ES-I3 (cell line): ENCODE measurements around the gene TTC9.

Experiments
- H3K36me3 ChIP-seq: 2 replicates; pipeline ENCODE4 v1.6.1; 2013; ENCODE audit warnings: mild to moderate bottlenecking, low read length, control low read depth, moderate library complexity; ENCODE audit not compliant: insufficient read depth
- H3K4me1 ChIP-seq: 2 replicates; pipeline ENCODE4 v1.6.1; 2013; ENCODE audit warnings: mild to moderate bottlenecking, control low read depth, low read length; ENCODE audit not compliant: insufficient read depth
- H3K9ac ChIP-seq: 2 replicates; pipeline ENCODE4 v1.6.1; 2013; ENCODE audit warnings: low read depth, mild to moderate bottlenecking, low read length, moderate library complexity
- H3K9me3 ChIP-seq: 2 replicates; pipeline ENCODE4 v1.6.1; 2013; ENCODE audit warnings: mild to moderate bottlenecking, low read length, moderate library complexity; ENCODE audit not compliant: control insufficient read depth, insufficient read depth

TTC9 gene

DNA sequence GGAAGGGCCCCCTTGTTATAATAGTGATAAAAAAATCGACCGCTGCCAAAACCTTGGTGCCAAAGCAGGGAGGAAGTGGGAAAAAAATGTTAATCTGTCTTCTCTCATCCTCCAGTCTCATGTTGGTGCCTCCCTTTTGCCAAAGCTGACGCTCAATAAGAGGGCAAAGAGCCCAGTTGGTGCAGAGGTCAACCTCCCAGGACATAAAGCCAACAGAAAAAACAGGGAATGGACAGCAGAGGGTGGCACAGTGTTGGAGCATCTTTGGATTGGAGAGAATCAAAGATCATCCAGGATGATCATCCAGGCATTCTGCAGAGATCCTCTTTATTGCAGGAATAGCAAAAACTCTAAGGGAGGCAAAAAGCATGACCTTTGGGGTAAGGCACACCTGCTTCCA is 9.8 kb upstream of the TTC9 start:
- Histone ChIP-seq H3K4me1 (no peaks in the 10 kb centered on the region), H3K9me3 (peaks cover 12% of the 10 kb centered on the region; the same call in 1 of the 2 replicates), H3K36me3 (no peaks in the 10 kb centered on the region; the same call in 1 of the 2 replicates), H3K9ac (no peak overlapping the region)

- no peak overlapping the region for H3K9ac ChIP-seq
- H3K36me3 ChIP-seq = no peaks in the 10 kb centered on the region; the same call in 1 of the 2 replicates
- H3K9me3 ChIP-seq = peaks cover 4% of the 10 kb centered on the region; the same call in 1 of the 2 replicates
- H3K4me1 ChIP-seq = peaks cover 10% of the 10 kb centered on the region
Measured at GRCh38 chr14:70635971-70636595, 5.6 kb upstream of the TTC9 start.

DNA sequence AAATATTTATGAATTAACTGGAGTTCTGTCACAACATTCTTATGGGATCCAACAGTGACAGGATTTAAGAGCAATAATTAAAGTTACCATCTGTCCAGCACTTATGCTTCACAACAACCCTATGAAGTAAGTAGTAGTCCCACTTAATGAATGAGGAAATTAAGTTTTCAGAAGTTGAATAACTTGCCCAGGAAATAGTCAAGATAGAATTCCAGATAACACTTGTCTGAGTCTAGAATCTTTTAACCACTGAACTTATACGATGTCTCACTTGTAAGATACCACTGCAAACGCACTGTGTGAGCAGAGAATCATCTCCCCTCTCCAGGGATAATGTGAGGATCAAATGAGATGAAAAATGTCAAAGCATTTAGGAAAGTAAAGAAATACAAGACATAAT is 3.3 kb upstream of the TTC9 start:
- H3K9ac ChIP-seq = no peak overlapping the region

DNA sequence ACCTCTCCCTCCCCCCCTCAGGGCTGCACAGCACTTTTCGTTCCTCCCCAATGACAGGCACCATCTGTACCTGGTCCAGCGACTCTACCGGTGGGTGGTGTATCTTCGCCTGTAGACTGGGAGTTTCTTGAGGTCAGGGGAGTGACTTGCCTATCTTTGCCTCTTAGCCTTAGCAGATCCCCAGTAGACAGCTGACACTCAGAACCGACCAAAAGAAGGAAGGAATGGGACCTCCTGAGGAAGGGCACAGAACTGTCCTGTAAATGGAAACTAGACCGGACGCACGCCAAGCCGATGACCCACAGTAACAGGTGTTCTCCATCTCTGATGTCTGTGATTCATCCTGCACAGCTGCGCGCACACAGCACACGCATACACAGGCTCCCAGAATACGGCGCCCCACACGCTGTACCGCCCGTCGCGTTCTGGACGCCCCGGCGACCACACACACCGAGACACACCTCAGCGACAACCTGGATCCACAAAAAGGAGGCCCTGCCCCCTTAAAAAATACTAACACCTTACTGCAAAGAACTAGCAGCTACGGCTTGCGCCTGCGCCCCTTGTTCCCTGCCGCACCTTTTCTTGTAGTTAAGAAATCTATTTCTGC is 673 bp upstream of the TTC9 start:
- Histone ChIP-seq H3K9me3 (no peaks in the 10 kb centered on the region), H3K36me3 (no peaks in the 10 kb centered on the region), H3K4me1 (peaks cover 23% of the 10 kb centered on the region), H3K9ac (peak overlapping the region; percentile 88)

More for the DNA sequence above, 3.3 kb upstream of the TTC9 start:
- Histone ChIP-seq H3K36me3 (no peaks in the 10 kb centered on the region; the same call in 1 of the 2 replicates), H3K4me1 (peaks cover 10% of the 10 kb centered on the region), H3K9me3 (peaks cover 4% of the 10 kb centered on the region; the same call in 1 of the 2 replicates)

GRCh38 chr14:70642303-70643235 is 853 bp downstream of the TTC9 start:
- H3K9me3 ChIP-seq = no peaks in the 10 kb centered on the region
- peaks cover 35% of the 10 kb centered on the region for H3K4me1 ChIP-seq
- peak overlapping the region; percentile 88 for H3K9ac ChIP-seq
- H3K36me3 ChIP-seq = no peaks in the 10 kb centered on the region

- peak overlapping the region; percentile 88; the same call in 1 of the 2 replicates for H3K9ac ChIP-seq
- H3K4me1 ChIP-seq = peaks cover 42% of the 10 kb centered on the region
- H3K36me3 ChIP-seq = no peaks in the 10 kb centered on the region
- H3K9me3 ChIP-seq = no peaks in the 10 kb centered on the region
Measured at GRCh38 chr14:70643967-70644366, 2.3 kb downstream of the TTC9 start.

- no peaks in the 10 kb centered on the region for H3K36me3 ChIP-seq
- H3K4me1 ChIP-seq = peaks cover 36% of the 10 kb centered on the region
- H3K9ac ChIP-seq = no peak overlapping the region
Measured at GRCh38 chr14:70645892-70646291, 4.2 kb downstream of the TTC9 start.

GRCh38 chr14:70646705-70647104 is 5.0 kb downstream of the TTC9 start:
- Histone ChIP-seq H3K9ac (no peak overlapping the region), H3K9me3 (no peaks in the 10 kb centered on the region), H3K4me1 (peaks cover 36% of the 10 kb centered on the region), H3K36me3 (no peaks in the 10 kb centered on the region)

More at GRCh38 chr14:70645892-70646291, 4.2 kb downstream of the TTC9 start:
- H3K9me3 ChIP-seq = no peaks in the 10 kb centered on the region

DNA sequence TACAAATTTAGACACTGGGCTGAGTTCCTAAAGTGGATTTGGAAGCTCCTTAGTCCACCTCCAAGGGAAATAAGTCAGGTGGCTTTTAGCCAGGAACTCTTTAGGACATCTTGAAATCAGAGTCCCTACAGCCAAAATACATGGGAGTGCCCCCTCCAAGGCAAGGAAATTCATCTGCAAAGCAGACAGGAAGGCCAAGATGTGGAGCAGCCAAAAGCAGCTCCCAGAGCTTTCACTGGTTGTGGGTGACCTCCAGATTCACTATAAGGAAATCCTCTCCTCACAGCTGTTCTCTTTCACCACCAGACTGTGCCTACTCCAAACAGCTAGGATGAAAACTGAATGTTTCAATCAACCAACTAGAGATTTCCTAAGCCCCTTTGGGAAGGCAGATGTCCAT is 6.6 kb downstream of the TTC9 start:
- no peaks in the 10 kb centered on the region for H3K36me3 ChIP-seq
- peaks cover 40% of the 10 kb centered on the region for H3K4me1 ChIP-seq

DNA sequence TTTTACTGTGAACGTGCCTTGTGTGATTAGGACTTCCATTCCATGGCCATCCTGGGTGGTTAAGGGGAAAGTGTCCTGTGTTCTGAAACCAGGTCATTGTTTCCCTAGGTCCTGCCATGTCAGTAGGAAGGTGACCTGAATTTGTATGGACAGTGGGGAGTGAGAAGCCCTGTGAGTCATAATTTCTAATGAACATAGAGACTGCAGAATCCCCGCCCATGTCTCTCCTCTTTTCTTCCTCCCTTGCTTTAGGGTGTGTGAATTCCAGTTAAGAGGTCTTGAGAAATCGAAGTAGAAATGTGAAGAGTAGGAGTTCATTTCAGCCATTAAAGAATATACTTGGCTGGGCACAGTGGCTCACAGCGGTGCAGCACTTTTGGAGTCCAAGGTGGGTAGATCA is 8.1 kb downstream of the TTC9 start:
- no peaks in the 10 kb centered on the region for H3K36me3 ChIP-seq
- H3K9me3 ChIP-seq = no peaks in the 10 kb centered on the region
- no peak overlapping the region for H3K9ac ChIP-seq
- H3K4me1 ChIP-seq = peaks cover 45% of the 10 kb centered on the region

More for the DNA sequence above, 6.6 kb downstream of the TTC9 start:
- Histone ChIP-seq H3K9ac (no peak overlapping the region), H3K9me3 (no peaks in the 10 kb centered on the region)

DNA sequence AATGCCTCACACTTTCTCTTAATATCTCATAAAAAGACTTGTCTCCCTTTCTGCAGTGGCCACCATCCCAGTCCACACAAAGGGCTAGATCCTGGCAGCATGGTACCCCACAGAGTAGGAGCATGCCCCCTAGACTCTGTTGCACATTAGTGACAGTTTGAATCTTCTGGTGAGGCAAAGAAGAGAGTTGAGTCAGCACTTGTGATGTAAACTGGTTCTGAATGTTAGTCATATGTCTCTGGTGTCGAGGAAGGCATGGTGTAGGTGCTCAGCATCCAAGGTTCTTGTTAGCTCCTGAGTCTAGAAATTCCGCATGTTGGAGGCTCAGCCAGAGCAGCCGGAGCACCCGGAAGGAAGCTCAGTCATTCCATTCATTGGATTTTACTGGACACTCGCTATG is 9.8 kb downstream of the TTC9 start:
- no peak overlapping the region for H3K9ac ChIP-seq
- H3K36me3 ChIP-seq = no peaks in the 10 kb centered on the region
- H3K4me1 ChIP-seq = peaks cover 48% of the 10 kb centered on the region
- no peaks in the 10 kb centered on the region for H3K9me3 ChIP-seq

- Histone ChIP-seq H3K4me1 (peaks cover 44% of the 10 kb centered on the region), H3K36me3 (no peaks in the 10 kb centered on the region), H3K9ac (no peak overlapping the region), H3K9me3 (no peaks in the 10 kb centered on the region)
Measured at GRCh38 chr14:70652871-70653270, 11.2 kb downstream of the TTC9 start.

DNA sequence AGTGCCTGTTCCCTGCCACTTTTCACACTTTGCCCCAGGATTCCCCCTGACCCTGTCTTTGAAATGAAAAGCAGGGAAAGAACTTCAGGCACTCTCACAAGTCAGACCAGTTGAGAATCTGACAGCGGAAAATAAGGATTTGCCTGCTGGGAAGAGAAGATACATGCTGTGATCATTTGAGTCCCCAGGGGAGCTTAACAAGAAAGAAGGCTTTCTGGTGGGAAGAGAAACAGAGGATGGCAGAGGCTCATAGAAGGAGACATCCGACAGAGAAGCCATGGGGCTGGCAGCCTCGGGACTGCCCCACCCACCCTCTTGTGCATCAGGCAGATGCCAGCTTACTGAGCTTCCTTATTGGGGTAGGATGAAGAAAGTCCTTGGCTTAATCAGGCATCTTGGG is 11.9 kb downstream of the TTC9 start:
- Histone ChIP-seq H3K9me3 (no peaks in the 10 kb centered on the region), H3K4me1 (peaks cover 40% of the 10 kb centered on the region), H3K36me3 (no peaks in the 10 kb centered on the region), H3K9ac (no peak overlapping the region)

DNA sequence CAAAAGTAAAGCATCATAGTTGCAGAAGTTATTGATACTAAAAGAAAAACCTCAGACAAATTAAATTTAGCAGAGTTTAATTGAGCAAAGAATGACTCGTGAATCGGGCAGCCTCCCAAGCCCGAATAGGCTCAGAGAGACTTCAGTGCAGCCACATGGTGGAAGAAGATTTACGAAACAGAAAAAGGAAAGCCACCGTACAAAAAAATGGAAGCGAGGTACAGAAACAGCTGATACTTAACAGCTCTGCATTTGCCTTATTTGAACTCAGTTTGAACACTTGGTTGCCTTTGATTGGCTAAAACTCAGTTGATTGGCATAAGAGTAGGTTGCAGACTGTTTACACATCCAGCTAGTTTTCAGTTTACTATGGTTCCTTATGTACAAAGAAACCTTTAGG is 12.9 kb downstream of the TTC9 start:
- peaks cover 48% of the 10 kb centered on the region for H3K4me1 ChIP-seq

More for the DNA sequence above, 12.9 kb downstream of the TTC9 start:
- Histone ChIP-seq H3K9me3 (no peaks in the 10 kb centered on the region), H3K9ac (peak overlapping the region; percentile 6; the same call in 1 of the 2 replicates), H3K36me3 (no peaks in the 10 kb centered on the region)
